Hepatocyte (in vitro differentiated cells): ENCODE measurements around the gene CRY1.

Experiments used
- CTCF ChIP-seq: fragments of 200-600 bp; sonication (generic); IDR thresholded peaks from 2 replicates; pipeline ENCODE4 v1.5.1; 2016; ENCODE audit warnings: antibody characterized with exemption, mild to moderate bottlenecking; ENCODE audit not compliant: poor library complexity
- EZH2 ChIP-seq: fragments of 200-600 bp; sonication (generic); IDR thresholded peaks from 2 replicates; pipeline ENCODE4 v1.6.1; 2016; ENCODE audit warnings: antibody characterized with exemption, mild to moderate bottlenecking, borderline replicate concordance
- EZH2phosphoT487 ChIP-seq: fragments of 200-600 bp; sonication (generic); IDR thresholded peaks from one replicate; pipeline ENCODE4 v1.6.1; 2018; ENCODE audit warnings: antibody characterized with exemption, mild to moderate bottlenecking, low read depth, moderate library complexity; ENCODE audit not compliant: unreplicated experiment, severe bottlenecking

GRCh38 chr12:106973545-106973944 is 119.8 kb downstream of the CRY1 start:
- TF ChIP-seq CTCF (no peak), EZH2phosphoT487 (no peak), EZH2 (no peak)
